SIG-M5 treated with dmso at 0.1 percent for 504 hours (cell line): ENCODE measurements around the gene TCF12.

Experiments used
- DNase-seq: peaks from one replicate; lab custom pipeline; 2025; ENCODE audit not compliant: unreplicated experiment; lab: John Stamatoyannopoulos, UW

TCF12 gene

DNA sequence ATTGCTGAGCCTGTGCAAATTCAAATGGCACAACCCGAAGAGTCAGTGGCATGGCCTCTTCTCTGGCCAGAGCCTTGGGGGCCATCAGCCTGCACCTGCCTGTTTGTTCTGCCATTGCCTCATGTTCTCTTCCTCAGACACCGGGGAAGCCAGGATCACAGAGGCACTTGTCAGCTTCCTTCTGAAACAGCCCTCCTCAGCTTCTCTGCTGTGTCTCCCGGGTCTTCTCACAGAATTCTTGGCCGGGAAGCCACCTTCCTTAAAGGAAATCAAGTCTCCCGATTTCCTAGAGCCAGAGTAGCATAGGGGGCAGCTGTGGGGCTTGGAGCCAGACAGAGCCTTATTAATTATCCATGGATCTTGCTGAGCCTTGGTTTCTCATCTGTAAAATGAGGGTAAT is 410.5 kb downstream of the TCF12 start:
- DNase-seq: no peak

DNA sequence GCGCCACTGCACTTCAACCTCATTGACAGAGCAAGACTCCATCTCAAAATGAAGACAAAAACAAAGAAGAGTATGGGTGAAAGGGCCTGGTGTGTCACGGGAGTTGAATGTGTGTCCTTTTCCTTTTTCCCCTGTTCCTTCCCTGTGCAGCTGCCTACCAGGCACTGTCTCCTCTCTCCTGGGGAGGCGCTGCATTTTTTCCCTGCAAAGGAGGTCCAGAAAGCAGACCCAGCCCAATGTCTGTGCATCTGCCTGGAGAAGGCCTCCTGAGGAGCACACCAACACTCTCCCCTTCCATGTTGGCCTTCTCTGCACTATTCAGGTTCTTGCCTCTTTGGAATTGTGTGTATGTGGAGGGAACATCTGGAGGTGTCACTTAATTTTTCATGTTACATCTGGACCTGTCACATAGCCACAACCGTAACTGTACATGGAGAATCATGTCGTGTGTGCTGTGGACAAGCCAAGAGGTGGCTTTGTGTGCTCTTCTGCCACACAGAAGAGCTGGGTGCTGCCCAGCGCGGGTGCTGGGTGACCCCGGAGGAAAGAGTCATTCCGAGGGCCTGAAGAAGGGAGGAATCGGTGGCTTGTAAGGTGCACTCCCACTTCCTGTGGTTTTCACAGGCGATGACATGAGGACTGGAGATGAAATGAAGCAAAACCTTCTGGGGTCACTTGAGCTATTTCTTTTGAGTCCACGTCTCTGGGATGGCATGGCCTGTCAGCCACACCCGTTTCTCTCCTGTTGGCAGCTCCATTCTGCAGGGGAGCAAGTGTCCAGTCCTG is 411.3 kb downstream of the TCF12 start:
- DNase-seq: no peak

DNA sequence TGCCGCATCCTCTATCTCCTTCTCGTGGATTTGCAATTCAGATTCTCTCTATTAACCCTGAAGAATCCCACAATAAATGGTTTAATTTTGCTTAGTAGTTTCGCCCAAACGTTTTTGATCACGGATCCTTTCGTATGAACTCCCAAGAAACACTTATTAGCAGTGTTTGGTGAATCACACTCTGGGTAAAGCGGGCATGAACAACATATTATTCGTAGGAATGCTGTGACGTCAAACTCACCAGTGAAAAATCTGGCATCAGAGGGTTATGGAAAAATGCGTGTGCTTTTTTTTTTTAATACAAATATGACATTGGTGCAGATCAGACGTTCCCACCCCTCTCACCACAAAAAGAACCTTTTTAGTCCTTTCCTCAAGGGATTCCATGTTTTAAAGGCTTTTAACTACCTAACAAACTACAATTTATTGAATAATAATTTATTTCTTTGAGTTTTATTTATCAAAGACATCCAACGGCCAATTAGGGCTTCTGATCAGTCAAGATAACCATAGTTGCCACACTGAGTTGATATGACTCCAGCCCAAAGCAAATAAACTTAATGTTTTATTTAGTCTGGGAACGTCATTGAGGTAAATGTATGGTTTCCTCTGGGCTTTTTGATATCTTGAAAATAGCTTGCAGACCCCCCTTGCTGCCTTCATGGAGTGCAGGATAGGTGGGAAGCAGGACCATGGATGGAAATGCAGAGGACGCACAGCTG is 412.3 kb downstream of the TCF12 start:
- DNase-seq: no peak

DNA sequence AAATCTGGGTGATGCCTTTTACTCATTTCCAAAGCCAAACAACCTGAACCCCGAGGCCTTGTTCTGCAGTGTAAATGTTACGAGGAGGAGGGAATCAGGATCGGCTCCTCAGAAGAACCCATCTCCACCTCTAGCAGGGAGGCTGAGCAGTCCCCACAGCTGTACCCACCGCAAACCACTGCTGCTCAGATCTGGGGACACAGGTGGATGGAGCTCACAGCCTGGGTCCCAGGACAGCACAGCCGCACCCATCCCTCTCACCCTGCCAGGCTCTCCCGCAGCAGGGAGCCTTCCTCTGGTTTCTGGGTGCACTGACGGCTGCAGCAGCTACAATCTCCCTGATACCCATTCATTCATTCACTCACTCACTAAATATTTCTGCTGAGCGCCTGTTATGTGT is 413.9 kb downstream of the TCF12 start:
- no peak for DNase-seq

- DNase-seq: no peak
Measured at GRCh38 chr15:57333487-57333886, 415.0 kb downstream of the TCF12 start.

DNA sequence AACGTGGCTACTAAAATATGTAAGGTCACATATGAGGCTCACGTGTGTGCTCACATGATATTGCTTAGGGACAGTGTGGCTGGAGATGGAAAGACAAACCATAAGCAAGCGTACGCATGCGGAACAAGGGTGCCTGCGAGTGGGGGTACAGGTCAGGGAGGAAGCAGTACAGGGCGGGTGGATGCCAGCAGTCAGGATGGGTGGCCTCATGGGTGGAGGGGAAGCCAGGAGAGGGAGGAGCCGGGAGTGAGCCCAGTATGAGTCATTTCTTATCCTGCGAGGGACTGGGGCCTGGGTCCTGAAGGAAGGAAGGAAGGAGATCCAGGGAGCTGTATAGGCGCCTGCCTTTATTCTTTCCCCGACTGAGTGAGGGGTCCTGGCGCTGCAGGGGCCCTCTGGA is 415.8 kb downstream of the TCF12 start:
- DNase-seq: no peak

DNA sequence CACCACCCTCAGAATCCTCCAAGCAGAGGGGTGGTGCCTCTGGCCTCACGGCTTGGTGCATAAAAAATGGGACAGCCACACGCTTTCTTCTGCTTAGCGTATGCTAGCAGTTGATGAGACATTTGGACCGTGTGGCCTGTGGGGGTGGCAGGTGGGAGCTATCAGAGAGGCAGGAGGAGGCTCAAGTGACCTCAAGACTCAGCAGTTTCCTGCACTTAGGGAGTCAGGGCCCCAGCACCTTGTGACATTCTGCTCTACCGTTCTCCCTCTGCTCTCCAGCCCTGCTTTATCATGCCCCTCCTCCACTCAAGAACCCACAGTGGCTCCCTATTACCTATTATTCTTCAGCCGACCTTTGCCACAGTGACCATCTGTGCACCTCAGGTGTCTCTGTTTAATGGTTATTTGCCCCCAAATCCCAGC is 416.9 kb downstream of the TCF12 start:
- no peak for DNase-seq

- DNase-seq: no peak
Measured at GRCh38 chr15:57335719-57336118, 417.3 kb downstream of the TCF12 start.

- no peak for DNase-seq
Measured at GRCh38 chr15:57337868-57338411, 419.5 kb downstream of the TCF12 start.

DNA sequence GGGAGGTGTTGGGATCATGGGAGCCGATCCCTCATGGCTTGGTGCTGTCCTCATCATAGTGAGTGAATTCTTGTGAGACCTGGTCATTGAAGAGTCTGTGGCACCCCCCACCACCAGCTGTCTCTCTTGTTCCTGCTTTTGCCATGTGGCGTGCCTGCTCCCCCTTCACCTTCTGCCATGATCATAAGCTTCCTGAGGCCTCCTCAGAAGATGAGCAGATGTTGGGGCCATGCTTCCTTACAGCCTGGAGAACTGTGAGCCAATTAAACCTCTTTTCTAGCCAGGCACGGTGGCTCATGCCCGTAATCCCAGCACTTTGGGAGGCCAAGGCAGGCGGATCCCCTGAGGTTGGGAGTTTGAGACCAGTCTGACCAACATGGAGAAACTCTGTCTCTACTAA is 420.9 kb downstream of the TCF12 start:
- no peak for DNase-seq
